ENCODE measurements around the gene RANBP17. TPM values are rescaled to one million over a fixed set of nuclear protein-coding genes. Genes with fewer than 3 reads are reported as not detected.

The RANBP17 gene
- total RNA-seq, 1 donor from 2014 or later, result 197 TPM

- no peak for DNase-seq (ENCODE audit: low spot score)
Observed at GRCh38 chr5:171092194-171092593, 230.4 kb downstream of the RANBP17 start.

GRCh38 chr5:171093598-171093997 is 231.8 kb downstream of the RANBP17 start:
- no peak for DNase-seq (ENCODE audit: low spot score)

- DNase-seq (ENCODE audit: low spot score), result no peak
Observed at GRCh38 chr5:171094356-171094755, 232.5 kb downstream of the RANBP17 start.

- no peak for DNase-seq (ENCODE audit: low spot score)
Observed at GRCh38 chr5:171102877-171103610, 241.2 kb downstream of the RANBP17 start.

- DNase-seq (ENCODE audit: low spot score), result no peak
Observed at GRCh38 chr5:171107669-171108068, 245.9 kb downstream of the RANBP17 start.

GRCh38 chr5:171115519-171115918 is 253.7 kb downstream of the RANBP17 start:
- DNase-seq (ENCODE audit: low spot score), result no peak

- DNase-seq (ENCODE audit: low spot score), result no peak
Observed at GRCh38 chr5:171116719-171117118, 254.9 kb downstream of the RANBP17 start.

GRCh38 chr5:171120986-171121622 is 259.3 kb downstream of the RANBP17 start:
- DNase-seq (ENCODE audit: low spot score), result no peak

- DNase-seq (ENCODE audit: low spot score), result no peak
Observed at GRCh38 chr5:171121638-171122037, 259.8 kb downstream of the RANBP17 start.

GRCh38 chr5:171122372-171122771 is 260.6 kb downstream of the RANBP17 start:
- peak; percentile 5 for DNase-seq (ENCODE audit: low spot score)

GRCh38 chr5:171123417-171123816 is 261.6 kb downstream of the RANBP17 start:
- no peak for DNase-seq (ENCODE audit: low spot score)

- DNase-seq (ENCODE audit: low spot score), result no peak
Observed at GRCh38 chr5:171127314-171127713, 265.5 kb downstream of the RANBP17 start.

- DNase-seq (ENCODE audit: low spot score), result no peak
Observed at GRCh38 chr5:171128136-171128535, 266.3 kb downstream of the RANBP17 start.

- DNase-seq (ENCODE audit: low spot score), result no peak
Observed at GRCh38 chr5:171129308-171129707, 267.5 kb downstream of the RANBP17 start.

- peak; percentile 19 for DNase-seq (ENCODE audit: low spot score)
Observed at GRCh38 chr5:171131497-171131896, 269.7 kb downstream of the RANBP17 start.

GRCh38 chr5:171137768-171138525 is 276.1 kb downstream of the RANBP17 start:
- DNase-seq (ENCODE audit: low spot score), result no peak

GRCh38 chr5:171139227-171139626 is 277.4 kb downstream of the RANBP17 start:
- no peak for DNase-seq (ENCODE audit: low spot score)

- DNase-seq (ENCODE audit: low spot score), result no peak
Observed at GRCh38 chr5:171142617-171143016, 280.8 kb downstream of the RANBP17 start.

GRCh38 chr5:171143171-171143570 is 281.4 kb downstream of the RANBP17 start:
- no peak for DNase-seq (ENCODE audit: low spot score)

GRCh38 chr5:171143926-171144325 is 282.1 kb downstream of the RANBP17 start:
- DNase-seq (ENCODE audit: low spot score), result no peak

GRCh38 chr5:171149333-171149732 is 287.5 kb downstream of the RANBP17 start:
- DNase-seq (ENCODE audit: low spot score), result no peak

GRCh38 chr5:171149772-171150171 is 288.0 kb downstream of the RANBP17 start:
- DNase-seq (ENCODE audit: low spot score), result no peak

- no peak for DNase-seq (ENCODE audit: low spot score)
Observed at GRCh38 chr5:171152382-171152781, 290.6 kb downstream of the RANBP17 start.
